OCI-M1 (cell line): ENCODE results near the gene ZMYND10.
A peak's percentile ranks its signal among the peaks of the same experiment; 100 is the strongest.

Experiments
- DNase-seq: peaks from one replicate; lab custom pipeline; 2025; lab: John Stamatoyannopoulos, UW

The ZMYND10 gene

DNA sequence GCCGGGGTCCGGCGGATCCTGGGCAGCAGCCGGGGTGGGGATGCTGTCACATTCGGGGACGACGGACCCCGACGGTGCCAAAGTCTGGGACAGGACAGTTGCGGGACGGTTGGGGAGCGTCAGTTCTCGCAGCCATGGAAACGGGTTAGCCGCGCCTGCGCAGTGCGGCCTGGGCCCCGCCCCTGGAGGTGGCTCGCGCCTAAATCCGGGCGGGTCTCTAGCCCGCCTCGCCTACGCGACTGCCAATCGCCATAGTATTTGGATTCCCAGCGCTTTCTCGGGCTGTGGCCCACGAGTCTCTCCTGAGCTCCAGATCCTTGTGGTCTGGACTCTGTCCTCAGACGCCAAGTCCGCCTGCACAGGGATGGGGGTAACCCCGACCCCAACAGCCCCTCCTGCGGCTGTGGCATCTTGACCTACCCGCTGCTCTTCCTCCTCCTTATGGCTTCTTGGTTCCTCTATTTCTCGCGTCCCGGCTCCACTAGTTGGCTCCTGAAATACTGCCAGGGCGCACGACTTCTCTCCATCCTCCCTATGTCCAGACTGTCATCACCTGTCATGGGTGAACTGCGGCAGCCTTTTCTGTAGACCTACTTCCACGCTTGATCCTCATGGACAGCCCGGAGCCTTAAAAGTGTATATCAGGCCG lies at the start of gene ZMYND10:
TSS of gene ZMYND10 (minus strand) at position 147 of the 649 bp plus-strand sequence. CDS start 153 bp downstream, outside the sequence.
- no peak for DNase-seq

- DNase-seq: no peak
These were observed 47.5 kb upstream of the ZMYND10 start for GRCh38 chr3:50393061-50393460.

- DNase-seq: no peak
These were observed 46.7 kb upstream of the ZMYND10 start for GRCh38 chr3:50392101-50392715.

DNA sequence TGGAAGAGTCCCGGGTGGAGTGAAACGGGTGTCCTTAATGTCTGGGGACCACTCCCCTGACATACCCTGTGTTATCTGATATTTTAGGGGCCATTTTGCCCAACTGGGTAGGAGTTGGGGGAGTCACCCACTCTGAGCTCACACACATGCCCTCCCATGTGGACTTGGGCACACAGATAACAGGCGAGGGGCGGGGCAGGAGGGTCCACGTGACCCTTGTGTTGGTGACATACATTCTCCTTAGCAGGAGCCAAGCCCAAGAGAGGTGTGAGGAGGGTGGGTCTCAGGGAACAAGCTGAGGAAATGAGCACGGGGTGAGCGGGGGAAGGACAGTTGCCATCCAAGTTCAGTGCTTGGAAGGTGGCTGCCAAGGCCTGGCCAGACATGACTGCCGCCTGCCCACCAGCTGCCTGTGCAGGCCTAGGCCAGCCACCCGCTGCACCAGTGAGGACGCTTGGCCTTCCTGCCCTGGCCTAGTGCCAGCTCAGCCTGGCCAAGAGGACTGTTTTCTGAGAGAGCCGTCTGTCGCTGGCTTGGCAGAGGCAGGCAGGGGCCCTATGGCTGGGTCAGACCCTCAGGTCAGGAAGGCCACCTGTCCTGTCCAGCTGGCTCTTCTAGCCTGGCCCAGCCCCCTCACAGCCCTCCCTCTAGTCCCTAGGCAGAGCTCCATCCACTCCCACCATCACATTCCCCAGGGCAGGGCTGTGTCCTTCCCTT lies 45.1 kb upstream of the ZMYND10 start:
- peak; percentile 41 for DNase-seq

DNA sequence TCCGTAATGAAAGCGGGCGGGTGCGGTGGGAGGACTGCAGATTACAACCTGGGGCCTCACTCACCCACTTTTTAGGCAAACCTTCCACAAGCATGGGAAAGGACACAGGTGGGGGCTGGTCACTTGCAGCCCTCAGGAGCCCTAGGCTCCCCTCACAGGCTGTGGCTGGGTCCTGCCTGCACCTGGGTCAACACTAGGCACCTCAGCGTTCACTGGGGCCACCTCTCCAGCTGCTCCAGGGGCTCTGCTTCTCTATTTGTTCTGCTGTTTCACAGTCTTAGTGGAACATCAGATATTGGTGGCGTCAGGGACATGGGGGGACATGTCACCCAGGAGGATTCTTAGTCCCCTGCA lies 43.9 kb upstream of the ZMYND10 start:
- DNase-seq: no peak

- no peak for DNase-seq
These were observed 43.3 kb upstream of the ZMYND10 start for GRCh38 chr3:50388720-50389413.

GRCh38 chr3:50388016-50388719 lies 42.6 kb upstream of the ZMYND10 start:
- DNase-seq: peak; percentile 8

DNA sequence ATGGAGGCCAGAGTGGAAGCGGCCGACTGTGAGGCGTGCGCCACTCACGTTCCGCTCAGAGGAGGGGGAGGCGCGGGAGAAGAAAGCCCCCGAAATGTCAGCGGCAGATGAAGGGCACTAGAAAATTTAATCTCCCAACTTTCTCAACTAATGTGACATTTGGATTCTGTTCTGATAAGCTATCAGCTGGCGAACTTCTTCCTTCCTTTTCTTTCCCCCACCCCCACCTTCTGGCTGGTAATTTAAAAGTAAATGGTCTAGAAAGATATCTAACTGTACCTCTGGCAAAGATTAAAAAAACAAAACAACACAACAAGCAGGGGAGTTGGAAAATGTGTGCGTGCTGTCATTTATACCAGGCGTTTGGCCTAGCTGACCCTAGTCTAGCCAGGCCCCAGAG lies 40.2 kb upstream of the ZMYND10 start:
- DNase-seq: no peak

GRCh38 chr3:50383750-50384149 lies 38.2 kb upstream of the ZMYND10 start:
- DNase-seq: no peak

DNA sequence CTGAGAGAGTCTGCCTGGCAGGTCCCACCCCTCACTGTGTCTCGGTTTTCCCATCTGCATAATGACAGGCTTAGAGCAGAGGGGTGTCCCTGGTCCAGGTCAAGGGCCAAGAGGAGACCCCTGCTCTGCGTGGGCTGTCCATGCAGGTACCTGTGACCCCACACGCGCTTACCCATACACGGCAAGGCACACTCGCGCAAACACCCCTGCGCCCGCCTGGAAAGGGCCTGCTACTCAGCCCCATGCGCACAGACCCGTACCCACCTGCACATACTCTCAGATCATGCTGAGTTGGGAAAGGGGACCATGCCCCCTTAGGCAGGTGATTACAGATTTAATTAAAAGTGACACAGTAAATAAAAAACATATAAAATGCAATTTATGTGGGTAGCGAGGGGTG lies 37.2 kb upstream of the ZMYND10 start:
- DNase-seq: no peak

GRCh38 chr3:50381383-50381782 lies 35.9 kb upstream of the ZMYND10 start:
- no peak for DNase-seq

DNA sequence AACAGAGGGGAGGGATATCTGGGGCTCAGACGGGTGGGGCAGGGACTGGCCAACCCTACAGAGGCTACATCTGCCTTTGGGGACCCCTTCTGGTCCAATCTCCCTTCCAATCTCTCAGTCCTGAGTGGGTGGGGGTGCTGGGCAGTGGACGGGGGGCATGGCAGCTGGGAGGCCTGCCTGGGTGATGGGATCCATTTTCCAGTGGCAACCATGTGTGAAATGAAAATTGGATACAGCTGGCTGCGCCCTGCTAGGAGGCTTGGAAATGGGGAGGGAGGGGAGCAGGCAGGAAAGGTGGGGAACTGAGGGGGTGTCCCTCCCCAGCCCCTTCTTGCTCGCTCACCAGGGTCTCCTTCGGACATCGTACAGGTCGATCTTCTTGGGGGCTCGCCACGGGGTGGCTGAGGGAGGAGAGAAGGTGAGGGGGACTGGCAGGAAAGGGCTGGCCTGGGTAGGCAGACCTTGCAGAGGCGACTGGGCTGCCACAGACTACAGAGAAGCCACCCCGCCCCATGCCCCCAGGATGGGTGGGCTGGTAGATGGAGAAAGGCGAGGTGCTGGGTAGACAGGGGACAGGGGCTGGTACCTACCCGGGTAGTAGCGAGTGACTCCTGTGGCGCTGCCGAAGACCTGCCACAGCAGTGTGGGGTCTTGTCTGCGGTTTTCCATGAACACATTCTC lies 35.0 kb upstream of the ZMYND10 start:
- DNase-seq: no peak

DNA sequence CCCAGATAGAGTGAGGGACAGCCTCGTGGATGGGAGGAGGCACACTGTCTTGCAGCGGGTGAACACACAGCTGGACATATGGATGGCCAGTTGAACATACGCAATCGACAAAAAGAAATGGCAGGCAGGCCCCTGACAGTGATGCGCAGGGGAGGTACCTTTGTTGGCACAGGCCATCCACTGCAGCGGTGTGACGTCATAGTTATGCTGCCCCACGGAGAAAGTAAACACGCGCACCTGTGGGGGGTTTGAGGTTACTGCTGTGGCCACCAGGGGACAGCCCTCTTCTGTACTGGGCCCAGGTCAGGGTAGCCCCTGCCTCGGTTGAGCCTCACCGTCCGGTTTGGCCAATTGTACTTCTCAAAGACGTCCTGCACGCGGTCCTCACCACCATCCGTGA lies 33.2 kb upstream of the ZMYND10 start:
- no peak for DNase-seq

DNA sequence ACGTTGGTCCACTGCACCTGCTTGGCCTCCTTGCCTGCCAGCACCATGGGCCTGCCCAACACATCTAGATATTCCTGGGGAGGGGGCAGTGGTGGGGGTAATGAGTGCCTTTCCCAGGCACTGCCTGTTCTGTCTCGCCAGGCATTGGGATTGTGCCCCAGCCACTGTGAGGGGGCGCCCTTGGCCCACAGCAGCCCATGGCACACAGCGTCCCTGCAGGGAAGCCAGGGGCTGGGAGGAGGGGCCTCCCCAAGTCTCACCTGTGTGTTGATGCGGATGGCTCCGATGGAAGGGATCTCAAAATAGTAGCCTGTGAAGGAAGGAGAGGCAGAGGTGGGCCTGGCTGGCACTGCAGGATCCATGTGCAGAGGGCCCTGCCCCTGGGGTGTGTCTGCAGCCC lies 32.5 kb upstream of the ZMYND10 start:
- DNase-seq: no peak

DNA sequence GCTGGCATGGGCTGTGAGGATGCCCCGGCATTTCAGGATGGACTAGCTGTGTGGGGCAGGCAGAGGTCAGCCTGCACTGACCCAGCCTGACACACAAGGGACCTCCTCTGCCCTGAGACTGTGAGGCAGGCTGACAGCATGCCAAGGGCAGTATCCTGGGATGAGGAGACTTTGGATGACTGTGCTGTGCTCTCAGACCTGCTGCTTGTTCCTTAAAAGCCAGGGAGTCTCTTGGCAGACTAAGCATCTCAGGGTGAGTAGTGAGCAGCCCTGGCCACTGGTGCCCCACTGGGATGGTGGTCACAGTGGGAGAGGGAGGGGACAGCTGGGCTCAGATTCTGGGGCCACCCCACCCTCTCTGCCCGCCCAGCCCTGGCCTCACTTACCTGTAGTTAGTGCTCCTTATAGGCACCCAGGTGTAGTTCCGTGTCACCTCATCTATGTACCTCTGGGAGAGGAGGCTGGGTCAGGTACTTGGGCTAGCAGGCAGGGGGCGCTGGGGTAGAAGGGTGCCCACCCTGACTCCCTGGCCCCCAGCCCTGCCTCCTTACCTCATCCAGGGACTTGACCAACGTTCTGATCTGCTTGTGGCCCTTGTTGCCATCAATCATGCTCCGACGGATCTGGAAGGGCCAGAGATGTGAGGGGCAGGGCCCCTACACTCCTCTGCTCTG lies 29.9 kb upstream of the ZMYND10 start:
- no peak for DNase-seq

DNA sequence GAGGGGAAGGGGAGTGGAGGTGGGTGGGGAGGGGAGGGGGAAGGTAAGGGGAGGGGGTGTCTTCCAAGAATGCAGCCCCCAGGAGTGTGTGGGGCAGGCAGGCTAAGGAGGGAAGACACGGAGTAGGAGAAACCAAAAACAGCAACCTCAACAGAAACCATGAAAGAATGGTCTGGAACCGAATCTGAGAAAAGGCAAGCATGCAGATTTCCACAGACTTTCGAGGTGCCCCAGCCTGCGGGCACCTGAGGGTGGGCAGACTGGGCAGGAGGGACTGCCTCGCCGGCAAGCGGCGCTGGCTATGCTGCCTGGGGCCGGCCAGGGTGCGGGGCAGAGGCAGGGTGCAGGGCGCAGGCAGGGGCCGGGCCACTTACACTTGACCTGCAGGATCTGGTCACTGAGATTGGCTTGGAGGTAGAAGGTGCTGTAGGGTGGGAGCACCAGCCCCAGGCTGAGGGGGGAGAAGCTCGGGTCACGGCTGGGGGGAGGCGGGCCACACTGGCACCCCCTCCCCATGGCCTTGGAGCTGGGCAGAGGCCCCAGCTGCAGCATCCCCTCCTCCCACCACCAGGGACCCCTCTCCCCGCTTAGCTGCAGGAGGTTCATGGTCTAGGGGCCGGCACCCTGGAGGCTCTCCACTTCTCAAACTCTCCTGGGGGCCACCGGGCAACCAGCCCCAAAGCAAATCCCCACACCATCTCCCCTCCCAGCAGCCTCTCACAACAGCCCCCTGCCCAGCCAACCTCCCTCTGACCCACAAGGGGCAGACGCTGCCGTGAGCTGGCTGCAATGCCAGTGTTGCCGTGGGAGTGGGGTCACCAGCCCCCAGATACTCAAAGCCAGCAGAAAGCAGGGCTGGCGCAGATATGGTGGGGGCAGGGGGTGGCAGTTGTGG lies 29.1 kb upstream of the ZMYND10 start:
- DNase-seq: no peak

DNA sequence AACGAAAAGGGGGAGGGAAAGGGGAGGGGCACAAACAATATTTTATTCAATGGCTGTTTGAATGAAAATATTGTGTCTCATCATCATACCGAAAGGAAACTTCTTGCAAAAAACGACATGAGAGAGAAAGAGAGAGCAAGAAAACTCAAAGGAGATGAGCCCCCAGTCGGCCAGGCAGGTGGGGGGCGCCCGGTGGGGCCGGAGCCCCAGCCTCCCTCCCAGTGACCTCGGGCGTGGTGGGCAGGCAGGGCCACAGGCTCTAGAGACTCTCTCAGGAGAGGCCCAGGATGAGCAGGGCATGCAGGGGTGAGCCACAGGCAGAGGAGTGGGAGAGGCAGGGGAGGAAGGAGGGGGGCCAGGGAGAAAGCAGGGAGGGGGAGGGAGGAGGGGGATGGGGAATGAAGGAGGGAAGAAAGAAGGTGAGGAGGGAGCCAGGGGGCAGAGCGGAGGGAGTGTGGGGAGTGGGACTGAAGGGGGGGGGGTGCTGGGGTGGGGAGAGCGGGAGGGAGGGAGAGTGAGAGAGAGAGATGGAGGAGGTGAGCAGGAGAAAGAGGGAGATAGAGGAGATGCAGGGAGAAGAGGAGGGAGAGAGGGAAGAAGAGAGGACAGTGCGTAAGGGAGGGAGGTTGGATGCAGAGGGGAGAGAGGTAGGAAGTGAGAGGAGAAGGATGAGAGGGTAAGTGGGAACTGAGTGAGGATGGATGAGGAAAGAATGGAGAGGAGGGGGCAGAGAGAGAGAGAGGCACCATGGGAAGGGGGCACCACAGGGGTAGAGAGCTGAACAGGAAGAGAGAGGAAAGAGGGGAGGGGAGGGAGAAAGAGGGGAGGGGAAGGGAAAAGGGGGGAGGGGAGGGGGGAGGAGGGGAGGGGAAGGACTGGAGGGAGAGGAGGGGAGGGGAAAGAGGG lies 27.9 kb upstream of the ZMYND10 start:
- DNase-seq: no peak

GRCh38 chr3:50372349-50372748 lies 26.8 kb upstream of the ZMYND10 start:
- DNase-seq: peak; percentile 48

- DNase-seq: no peak
These were observed 25.7 kb upstream of the ZMYND10 start for GRCh38 chr3:50371133-50371685.
